Measurements from ENCODE around the gene RPP25L. TPM values are rescaled to one million over a fixed set of nuclear protein-coding genes. Genes with fewer than 3 reads are reported as not detected.
A peak's percentile ranks its signal among the peaks of the same experiment; 100 is the strongest.

Gene RPP25L
- polyA plus RNA-seq, 1 of the 3 experiments (the other 2 are of a cell fraction): 47.6 TPM

GRCh38 chr9:34638138-34638445 lies 26.2 kb upstream of the RPP25L start (continued):
- no peak for TF ChIP-seq USF2 (IDR thresholded peaks at IDR 0.05; ENCODE audit: borderline replicate concordance, low read depth, low read length)

GRCh38 chr9:34637356-34638137 lies 25.6 kb upstream of the RPP25L start, which contains the start of gene SIGMAR1:
Gene SIGMAR1 (minus strand): TSS chr9:34637787. CDS start chr9:34637697, 90 bp downstream.
- Histone ChIP-seq H4K20me1 (ENCODE audit: insufficient read depth) (0 out of 2 replicates have a peak, but pooled peaks cover 3% of the 10 kb centered on the region), H3K9me3 (no peaks in the 10 kb centered on the region), H3K27me3 (ENCODE audit: insufficient read depth) (no peaks in the 10 kb centered on the region), H3K27ac (ENCODE audit: low read depth in 2 of 2, low read length in 1 of 2) (peak within 1 kb of the TSS; percentile 32 to 72; a peak in 3 of 4 replicates), H3K4me1 (ENCODE audit: control insufficient read depth in 1 of 2, insufficient read depth in 2 of 2, low read depth in 1 of 2, low read length in 1 of 2) (peaks cover 4 to 20% of the 10 kb centered on the region in 2 experiments; a peak in 1 of 4 replicates), H3K4me2 (peak within 1 kb of the TSS; percentile 98), H3K9me2 (no peaks in the 10 kb centered on the region), H2AFZ (ENCODE audit: low read depth) (peak within 1 kb of the TSS; percentile 90), H3F3A (replicated peaks; ENCODE audit: insufficient read depth) (no peaks in the 10 kb centered on the region), H3K36me3 (replicated peaks in 1 of 2; ENCODE audit: control insufficient read depth in 1 of 2, insufficient read depth in 2 of 2, low read length in 1 of 2) (peaks cover 0 to 5% of the 10 kb centered on the region in 2 experiments), H3K79me2 (ENCODE audit: insufficient read depth) (peaks cover 22% of the 10 kb centered on the region), H3K4me3 (ENCODE audit: low read depth in 2 of 2, low read length in 1 of 2) (peak within 1 kb of the TSS; percentile 66 to 69), H3K9ac (peak within 1 kb of the TSS; percentile 67)
- DNase-seq: peak; percentile 98
- TF ChIP-seq CHD2 (IDR thresholded peaks at IDR 0.05; ENCODE audit: low read length, partially characterized antibody) (peak; percentile 16), NFIC (IDR thresholded peaks at IDR 0.05; ENCODE audit: borderline replicate concordance) (no peak), ELF1 (IDR thresholded peaks at IDR 0.05) (peak; percentile 76), TEAD4 (IDR thresholded peaks at IDR 0.05; ENCODE audit: borderline replicate concordance, insufficient read depth) (no peak), GATA2 (CRISPR knock-in tag; IDR thresholded peaks at IDR 0.05) (peak; percentile 21; the same call in 1 of the 2 replicates), TAF1 (IDR thresholded peaks at IDR 0.05; ENCODE audit: borderline replicate concordance, low read depth, low read length) (peak; percentile 70), FOXM1 (IDR thresholded peaks at IDR 0.05; ENCODE audit: low read depth) (no peak), POLR2AphosphoS5 (IDR thresholded peaks at IDR 0.05; ENCODE audit: low read depth, low read length) (peak; percentile 55), USF1 (IDR thresholded peaks at IDR 0.05; ENCODE audit: borderline replicate concordance, low read depth) (0 out of 2 replicates have a peak, but pooled peaks have one; percentile 56), YY1 (IDR thresholded peaks at IDR 0.05; ENCODE audit: low read depth) (0 out of 2 replicates have a peak, but pooled peaks have one; percentile 20), PBX3 (IDR thresholded peaks at IDR 0.05) (peak; percentile 12; the same call in 1 of the 2 replicates), RXRA (IDR thresholded peaks at IDR 0.05; ENCODE audit: borderline replicate concordance, low read depth) (no peak), GABPA (IDR thresholded peaks at IDR 0.05; ENCODE audit: low read depth) (peak; percentile 48; the same call in 1 of the 2 replicates), MXI1 (IDR thresholded peaks at IDR 0.05; ENCODE audit: low read depth, low read length) (peak; percentile 37), MAX (IDR thresholded peaks at IDR 0.05; ENCODE audit: low read depth) (peak; percentile 32; the same call in 1 of the 2 replicates)
- ChIA-PET CTCF (interaction anchor here (0.6 to 12.3 kb wide), 11 partner anchors 12 to 262 kb away, joined by 3 to 256 read pairs (median 7); partner anchors contain the start of genes GALT, IL11RA and RPP25L), POLR2A (interaction anchor here (0.6 to 2.3 kb wide), 11 partner anchors 8 to 586 kb away, joined by 3 to 22 read pairs (median 7); partner anchors contain the start of genes ARID3C, DCTN3, GALT and RPP25L)
- 0% methylated on average over 4 of the region's 74 CpGs for WGBS (ENCODE audit: low lambda C conversion rate)
